Ascending aorta (tissue), 2 donors: Measurements from ENCODE around the gene ARID4B. TPM values are rescaled to one million over a fixed set of nuclear protein-coding genes. Genes with fewer than 3 reads are reported as not detected.
A peak's percentile ranks its signal among the peaks of the same experiment; 100 is the strongest.

ENCODE experiments used
- DNase-seq, 2 donors: peaks; one replicate each; pipeline ENCODE4 v3.0.0-alpha.2; 2019; ENCODE audit warnings: low spot score in 2 of 2
- H3K27ac ChIP-seq, 2 donors: fragments of 200-600 bp; sonication (generic); one replicate each; pipeline ENCODE4 v1.5.1; 2016 to 2017; ENCODE audit warnings: mild to moderate bottlenecking in 1 of 2
- H3K27me3 ChIP-seq: fragments of 200-600 bp; sonication (generic); one replicate; pipeline ENCODE4 v1.5.1; 2017
- H3K36me3 ChIP-seq, 2 donors: fragments of 200-600 bp; sonication (generic); one replicate each; pipeline ENCODE4 v1.5.1; 2016
- H3K4me1 ChIP-seq, 2 donors: fragments of 200-600 bp; sonication (generic); one replicate each; pipeline ENCODE4 v1.5.1; 2016 to 2017; ENCODE audit warnings: mild to moderate bottlenecking in 1 of 2
- H3K4me3 ChIP-seq, 2 donors: fragments of 200-600 bp; sonication (generic); one replicate each; pipeline ENCODE4 v1.5.1; 2016 to 2017; ENCODE audit warnings: mild to moderate bottlenecking in 1 of 2
- H3K9me3 ChIP-seq, 2 donors: fragments of 200-600 bp; sonication (generic); one replicate each; pipeline ENCODE4 v1.5.1; 2016
- intact Hi-C: fragments of 100-400 bp; cut with DNase I; formaldehyde crosslinking; loops from one replicate; pipeline ENCODE4 v1.15.1; 2023
- total RNA-seq: library from RNA; depleted of rRNA; stranded (reverse); fragments of >200 nt; gene quantifications from one replicate; pipeline ENCODE4 v1.1.0, GENCODE V29; 2016
- TF ChIP-seq, protein P1 (sequence below), 3 experiments: fragments of 200-600 bp in 2 of 3; fragments of 450-650 bp in 1 of 3; sonication (generic) in 2 of 3; IDR thresholded peaks; one replicate each; pipeline ENCODE4 v1.5.1; 2016 to 2019; ENCODE audit warnings: antibody characterized with exemption in 3 of 3, mild to moderate bottlenecking in 1 of 3, moderate library complexity in 1 of 3

ARID4B gene
- total RNA-seq, 1 donor from 2014 or later: 22.5 TPM

GRCh38 chr1:235331401-235331800 is 3.4 kb upstream of the ARID4B start:
- TF ChIP-seq, protein P1, sequence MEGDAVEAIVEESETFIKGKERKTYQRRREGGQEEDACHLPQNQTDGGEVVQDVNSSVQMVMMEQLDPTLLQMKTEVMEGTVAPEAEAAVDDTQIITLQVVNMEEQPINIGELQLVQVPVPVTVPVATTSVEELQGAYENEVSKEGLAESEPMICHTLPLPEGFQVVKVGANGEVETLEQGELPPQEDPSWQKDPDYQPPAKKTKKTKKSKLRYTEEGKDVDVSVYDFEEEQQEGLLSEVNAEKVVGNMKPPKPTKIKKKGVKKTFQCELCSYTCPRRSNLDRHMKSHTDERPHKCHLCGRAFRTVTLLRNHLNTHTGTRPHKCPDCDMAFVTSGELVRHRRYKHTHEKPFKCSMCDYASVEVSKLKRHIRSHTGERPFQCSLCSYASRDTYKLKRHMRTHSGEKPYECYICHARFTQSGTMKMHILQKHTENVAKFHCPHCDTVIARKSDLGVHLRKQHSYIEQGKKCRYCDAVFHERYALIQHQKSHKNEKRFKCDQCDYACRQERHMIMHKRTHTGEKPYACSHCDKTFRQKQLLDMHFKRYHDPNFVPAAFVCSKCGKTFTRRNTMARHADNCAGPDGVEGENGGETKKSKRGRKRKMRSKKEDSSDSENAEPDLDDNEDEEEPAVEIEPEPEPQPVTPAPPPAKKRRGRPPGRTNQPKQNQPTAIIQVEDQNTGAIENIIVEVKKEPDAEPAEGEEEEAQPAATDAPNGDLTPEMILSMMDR (IDR thresholded peaks at IDR 0.05): no peak
- Histone ChIP-seq H3K36me3 (peaks cover 5 to 7% of the 10 kb centered on the region in 2 donors), H3K4me3 (no peak overlapping the region), H3K27me3 (no peaks in the 10 kb centered on the region), H3K27ac (no peak overlapping the region), H3K4me1 (peaks cover 5 to 21% of the 10 kb centered on the region in 2 donors), H3K9me3 (no peaks in the 10 kb centered on the region)
- no peak for DNase-seq
- intact Hi-C loops: no loop called here

DNA sequence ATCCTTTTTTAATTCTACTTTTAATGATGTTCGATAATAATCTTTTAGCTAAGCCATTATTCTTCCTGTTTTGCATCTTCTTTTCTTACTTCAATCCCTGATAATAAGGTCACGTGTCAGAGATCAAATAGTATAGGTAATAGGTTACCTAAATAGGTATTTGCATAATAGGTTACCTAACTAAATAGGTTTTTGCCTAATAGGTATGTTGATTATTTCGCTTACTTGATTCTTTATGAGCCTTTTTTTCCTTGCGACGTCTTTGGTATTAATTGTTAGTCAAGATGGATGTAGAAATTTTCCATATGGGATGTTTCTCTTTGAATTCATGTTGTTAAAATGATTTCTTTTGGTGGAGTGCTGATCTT is 2.9 kb upstream of the ARID4B start:
- intact Hi-C loops: no loop called here
- Histone ChIP-seq H3K36me3 (peaks cover under 1 to 2% of the 10 kb centered on the region in 2 donors), H3K27ac (no peak overlapping the region), H3K27me3 (no peaks in the 10 kb centered on the region), H3K4me3 (no peak overlapping the region), H3K4me1 (peaks cover 9 to 25% of the 10 kb centered on the region in 2 donors), H3K9me3 (no peaks in the 10 kb centered on the region)
- TF ChIP-seq, protein P1 (IDR thresholded peaks at IDR 0.05): no peak
- no peak for DNase-seq

DNA sequence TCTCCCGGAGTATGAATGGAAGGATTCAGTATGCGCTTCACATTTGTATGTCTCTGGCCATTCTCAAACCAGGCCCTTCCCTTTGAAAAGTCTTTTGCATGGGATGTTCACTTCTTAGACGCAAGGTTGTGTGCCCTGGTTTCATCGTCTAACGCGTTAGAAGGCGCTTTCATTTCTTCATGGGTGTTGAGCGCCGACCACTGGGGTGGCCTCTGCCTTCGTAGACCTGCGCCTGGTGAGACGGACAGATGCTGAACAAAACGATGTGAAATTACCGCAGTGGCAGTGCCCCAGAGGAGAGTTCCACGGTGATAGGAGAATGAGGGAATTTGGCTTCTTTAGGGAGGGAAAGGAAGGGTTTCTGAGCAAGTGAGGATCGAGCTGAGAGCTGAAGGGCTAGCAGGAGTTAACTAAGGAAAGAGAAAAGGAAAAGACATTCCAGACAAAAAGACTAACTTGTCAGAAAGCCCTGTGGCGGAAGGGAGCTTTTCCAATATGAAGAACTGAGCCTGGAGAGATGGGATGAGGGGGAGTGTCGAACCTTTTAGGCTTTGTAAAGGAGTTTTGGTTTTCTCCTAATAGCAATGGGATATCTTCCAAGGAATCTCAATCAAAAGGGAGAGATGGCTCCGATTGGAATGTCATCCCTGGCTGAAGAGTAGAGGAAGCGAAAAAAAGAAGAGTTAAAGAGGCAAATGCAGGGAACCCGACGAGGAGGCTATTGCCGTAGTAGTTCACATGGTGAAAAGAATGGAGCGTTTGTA is 1.3 kb upstream of the ARID4B start:
- TF ChIP-seq, protein P1 (IDR thresholded peaks at IDR 0.05): peak in 1 of 3 experiments; percentile 11
- Histone ChIP-seq H3K27ac (peak overlapping the region; percentile 82 to 91), H3K4me1 (peaks cover 9 to 39% of the 10 kb centered on the region in 2 donors), H3K4me3 (peak overlapping the region; percentile 54 to 74), H3K36me3 (no peaks in the 10 kb centered on the region), H3K27me3 (no peaks in the 10 kb centered on the region), H3K9me3 (no peaks in the 10 kb centered on the region)
- intact Hi-C loops: loop anchor here (2.0 to 10.0 kb wide), 4 partner anchors 77 to 745 kb away; partner anchors contain the start of gene TOMM20
- peak in 1 of 2 donors; percentile 64 for DNase-seq

DNA sequence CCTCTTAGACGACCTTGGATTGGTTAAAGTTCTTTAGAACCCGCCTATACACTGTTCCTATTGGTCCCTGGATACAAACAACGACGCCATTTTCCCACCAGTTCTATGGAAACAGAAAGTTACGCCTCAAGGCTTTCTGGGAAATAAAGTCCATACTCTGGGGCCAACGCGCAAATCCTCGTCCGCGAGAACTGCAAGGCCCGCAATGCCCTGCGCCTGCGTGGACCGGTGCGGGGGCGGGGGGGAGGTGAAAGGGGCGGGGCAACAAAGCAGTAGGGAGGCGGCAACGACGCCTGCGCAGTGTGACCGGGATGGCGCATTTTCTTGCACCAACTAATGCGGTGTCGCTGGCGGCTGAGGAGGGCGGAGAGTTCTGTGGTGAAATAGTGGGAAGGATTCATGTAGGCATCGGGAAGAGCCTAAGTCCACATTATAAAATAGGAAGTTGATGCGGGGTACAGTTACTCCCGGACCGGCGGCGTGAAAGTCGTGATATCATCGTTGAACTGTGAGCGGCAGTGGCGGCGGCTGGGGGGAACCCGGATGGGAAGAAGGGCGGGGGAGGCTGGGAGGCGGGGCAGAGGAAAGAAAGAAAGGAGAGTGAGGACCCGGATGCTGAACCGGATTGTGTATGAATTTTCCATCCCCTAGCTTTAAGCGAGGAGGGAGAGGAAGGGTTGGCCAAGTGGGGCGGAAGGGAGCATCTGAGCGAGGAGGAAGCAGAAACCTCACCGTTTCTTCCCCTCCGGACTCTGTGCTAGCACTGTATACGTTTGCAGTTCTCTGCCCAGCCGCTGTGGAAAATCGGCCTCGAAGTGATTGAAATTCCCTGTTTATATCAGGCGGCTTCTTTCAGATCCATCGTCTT is 526 bp upstream of the ARID4B start, which contains the start of gene GGPS1:
Gene GGPS1 (plus strand): TSS at position 300 of the 868 bp plus-strand sequence. CDS start 6,695 bp downstream, outside the sequence.
- intact Hi-C loops: loop anchor here (1.0 to 10.0 kb wide), 7 partner anchors 39 to 744 kb away; partner anchors contain the start of genes B3GALNT2, RBM34, TBCE and TOMM20
- TF ChIP-seq, protein P1 (IDR thresholded peaks at IDR 0.05): no peak
- H3K4me3 ChIP-seq: peak within 1 kb of the TSS; percentile 66 to 98
- H3K4me1 ChIP-seq: peaks cover 9 to 43% of the 10 kb centered on the region in 2 donors
- DNase-seq: peak; percentile 93 to 99
- no peaks in the 10 kb centered on the region for H3K36me3 ChIP-seq
- H3K27me3 ChIP-seq: no peaks in the 10 kb centered on the region
- no peaks in the 10 kb centered on the region for H3K9me3 ChIP-seq
- peak within 1 kb of the TSS; percentile 95 to 100 for H3K27ac ChIP-seq

- TF ChIP-seq, protein P1 (IDR thresholded peaks at IDR 0.05): no peak
- Histone ChIP-seq H3K4me3 (peak overlapping the region; percentile 66 to 98), H3K4me1 (peaks cover 7 to 43% of the 10 kb centered on the region in 2 donors), H3K27ac (peak overlapping the region; percentile 95 to 100), H3K36me3 (no peaks in the 10 kb centered on the region), H3K9me3 (no peaks in the 10 kb centered on the region), H3K27me3 (no peaks in the 10 kb centered on the region)
- peak in 1 of 2 donors; percentile 70 for DNase-seq
- intact Hi-C loops: loop anchor here (10.0 kb wide), 1 partner anchor 742 kb away; no protein-coding TSS in a partner anchor
Measured at GRCh38 chr1:235326719-235327558, 1.0 kb downstream of the ARID4B start.
